GM21825 (cell line): ENCODE measurements around the gene KCNS3.
A peak's percentile ranks its signal among the peaks of the same experiment; 100 is the strongest.

Source experiments
- ATAC-seq: cut with Tn5 transposase; IDR thresholded peaks from one replicate; pipeline ENCODE4 v1.9.1; 2021; ENCODE audit warnings: mild to moderate bottlenecking, moderate library complexity; ENCODE audit not compliant: unreplicated experiment

KCNS3 gene

GRCh38 chr2:17877811-17878280 lies 621 bp upstream of the KCNS3 start:
- ATAC-seq = peak; percentile 21

GRCh38 chr2:17879137-17879912 lies 858 bp downstream of the KCNS3 start:
- peak; percentile 16 for ATAC-seq

GRCh38 chr2:17879913-17880274 lies 1.4 kb downstream of the KCNS3 start:
- ATAC-seq = no peak

- no peak for ATAC-seq
Observed at GRCh38 chr2:17892770-17893534, 14.5 kb downstream of the KCNS3 start.

- ATAC-seq = no peak
Observed at GRCh38 chr2:17894005-17894404, 15.5 kb downstream of the KCNS3 start.

GRCh38 chr2:17894556-17894955 lies 16.1 kb downstream of the KCNS3 start:
- ATAC-seq = no peak

- no peak for ATAC-seq
Observed at GRCh38 chr2:17899871-17900270, 21.4 kb downstream of the KCNS3 start.

- ATAC-seq = no peak
Observed at GRCh38 chr2:17901246-17901645, 22.8 kb downstream of the KCNS3 start.

- ATAC-seq = no peak
Observed at GRCh38 chr2:17910980-17911379, 32.5 kb downstream of the KCNS3 start.

- ATAC-seq = peak; percentile 13
Observed at GRCh38 chr2:17911491-17912260, 33.2 kb downstream of the KCNS3 start.

- ATAC-seq = peak; percentile 99
Observed at GRCh38 chr2:17912266-17912691, 33.8 kb downstream of the KCNS3 start.

GRCh38 chr2:17915099-17915498 lies 36.6 kb downstream of the KCNS3 start:
- no peak for ATAC-seq

GRCh38 chr2:17915811-17916518 lies 37.5 kb downstream of the KCNS3 start:
- ATAC-seq = no peak

- no peak for ATAC-seq
Observed at GRCh38 chr2:17916584-17916983, 38.1 kb downstream of the KCNS3 start.

- no peak for ATAC-seq
Observed at GRCh38 chr2:17918789-17919188, 40.3 kb downstream of the KCNS3 start.

GRCh38 chr2:17930773-17931172 lies 52.3 kb downstream of the KCNS3 start:
- no peak for ATAC-seq

- no peak for ATAC-seq
Observed at GRCh38 chr2:17933256-17933655, 54.8 kb downstream of the KCNS3 start.

- ATAC-seq = no peak
Observed at GRCh38 chr2:17934721-17935120, 56.3 kb downstream of the KCNS3 start.

GRCh38 chr2:17935242-17935885 lies 56.9 kb downstream of the KCNS3 start:
- no peak for ATAC-seq

- ATAC-seq = no peak
Observed at GRCh38 chr2:17936599-17936998, 58.1 kb downstream of the KCNS3 start.
